GM19043 (cell line): ENCODE results near the gene PRPH2.

Experiments used
- ATAC-seq: cut with Tn5 transposase; IDR thresholded peaks from one replicate; pipeline ENCODE4 v1.9.1; 2021; ENCODE audit warnings: low read depth; ENCODE audit not compliant: unreplicated experiment

PRPH2 gene

DNA sequence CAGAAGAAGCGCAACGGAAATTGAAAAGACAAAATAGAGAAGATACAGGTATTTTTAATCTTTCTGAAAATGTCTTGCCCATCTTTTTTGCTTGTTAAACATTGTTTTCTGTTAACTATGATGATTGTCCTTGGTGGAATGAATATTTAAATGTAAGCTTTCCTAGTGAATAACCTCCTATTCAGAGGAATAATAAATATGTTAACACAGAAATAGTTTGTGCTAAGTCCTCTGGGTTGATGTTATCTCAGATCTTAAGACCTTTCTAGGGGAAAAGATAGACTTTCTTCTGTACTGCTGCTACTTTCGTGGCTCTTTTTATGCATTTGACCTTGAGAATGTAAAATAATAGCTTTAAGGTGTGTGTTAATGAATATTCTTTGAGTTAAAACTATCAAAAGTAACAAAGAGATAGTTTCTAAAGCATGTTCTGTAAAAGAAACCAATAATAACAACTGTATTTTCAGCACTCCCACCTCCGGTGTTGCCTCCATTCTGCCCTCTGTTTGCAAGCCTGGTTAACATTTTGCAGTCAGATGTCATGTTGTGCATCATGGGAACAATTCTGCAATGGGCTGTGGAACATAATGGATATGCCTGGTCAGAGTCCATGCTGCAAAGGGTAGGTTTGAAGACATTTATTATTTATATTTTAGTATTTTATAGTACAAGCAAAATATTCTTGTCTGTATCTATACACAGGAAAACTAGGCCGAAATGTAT is 70.2 kb downstream of the PRPH2 start:
- no peak for ATAC-seq
